DOHH2 (cell line): ENCODE measurements around the gene HTR3A.

Source experiments
- EZH2phosphoT487 ChIP-seq: fragments of 200-600 bp; sonication (generic); IDR thresholded peaks from 2 replicates; pipeline ENCODE4 v1.6.1; 2017; ENCODE audit warnings: borderline replicate concordance, mild to moderate bottlenecking, antibody characterized with exemption, low read length, moderate library complexity, mixed read lengths
- TF ChIP-seq, protein P1 (sequence below): fragments of 200-600 bp; sonication (generic); IDR thresholded peaks from one replicate; pipeline ENCODE4 v1.5.1; 2014; ENCODE audit warnings: antibody characterized with exemption, mild to moderate bottlenecking, low read depth, low read length; ENCODE audit not compliant: poor library complexity, severe bottlenecking

GRCh38 chr11:114031246-114031966 lies 56.5 kb downstream of the HTR3A start:
- TF ChIP-seq, protein P1, sequence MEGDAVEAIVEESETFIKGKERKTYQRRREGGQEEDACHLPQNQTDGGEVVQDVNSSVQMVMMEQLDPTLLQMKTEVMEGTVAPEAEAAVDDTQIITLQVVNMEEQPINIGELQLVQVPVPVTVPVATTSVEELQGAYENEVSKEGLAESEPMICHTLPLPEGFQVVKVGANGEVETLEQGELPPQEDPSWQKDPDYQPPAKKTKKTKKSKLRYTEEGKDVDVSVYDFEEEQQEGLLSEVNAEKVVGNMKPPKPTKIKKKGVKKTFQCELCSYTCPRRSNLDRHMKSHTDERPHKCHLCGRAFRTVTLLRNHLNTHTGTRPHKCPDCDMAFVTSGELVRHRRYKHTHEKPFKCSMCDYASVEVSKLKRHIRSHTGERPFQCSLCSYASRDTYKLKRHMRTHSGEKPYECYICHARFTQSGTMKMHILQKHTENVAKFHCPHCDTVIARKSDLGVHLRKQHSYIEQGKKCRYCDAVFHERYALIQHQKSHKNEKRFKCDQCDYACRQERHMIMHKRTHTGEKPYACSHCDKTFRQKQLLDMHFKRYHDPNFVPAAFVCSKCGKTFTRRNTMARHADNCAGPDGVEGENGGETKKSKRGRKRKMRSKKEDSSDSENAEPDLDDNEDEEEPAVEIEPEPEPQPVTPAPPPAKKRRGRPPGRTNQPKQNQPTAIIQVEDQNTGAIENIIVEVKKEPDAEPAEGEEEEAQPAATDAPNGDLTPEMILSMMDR = no peak
- no peak for TF ChIP-seq EZH2phosphoT487
